ENCODE measurements around the gene UBR7.
"Not testable (repeated sequence)": the region's sequence is repeated elsewhere in the genome, so short reads cannot be mapped to it uniquely, and the experiment has no call there.

Gene UBR7

DNA sequence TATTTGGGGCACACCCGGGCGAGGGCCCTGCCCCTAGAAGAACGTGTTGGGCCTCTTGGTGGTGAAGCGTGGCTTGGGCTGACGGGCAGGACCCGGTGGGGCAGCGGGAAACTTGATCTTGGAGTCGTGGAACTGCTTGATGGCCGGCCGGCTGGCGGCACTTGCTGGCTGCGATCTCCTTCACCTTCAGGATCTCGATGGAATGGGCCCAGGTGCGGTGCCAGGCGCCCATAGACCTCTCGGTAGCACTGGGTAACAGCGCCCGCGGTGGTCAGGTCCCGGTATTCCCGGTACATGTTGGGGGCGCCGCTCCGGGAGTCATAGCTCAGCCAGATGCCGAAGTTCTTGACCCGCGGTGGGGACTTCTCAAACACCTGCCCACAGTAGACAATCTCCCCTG lies 16.5 kb downstream of the UBR7 start:
- TF ChIP-seq, protein P1, sequence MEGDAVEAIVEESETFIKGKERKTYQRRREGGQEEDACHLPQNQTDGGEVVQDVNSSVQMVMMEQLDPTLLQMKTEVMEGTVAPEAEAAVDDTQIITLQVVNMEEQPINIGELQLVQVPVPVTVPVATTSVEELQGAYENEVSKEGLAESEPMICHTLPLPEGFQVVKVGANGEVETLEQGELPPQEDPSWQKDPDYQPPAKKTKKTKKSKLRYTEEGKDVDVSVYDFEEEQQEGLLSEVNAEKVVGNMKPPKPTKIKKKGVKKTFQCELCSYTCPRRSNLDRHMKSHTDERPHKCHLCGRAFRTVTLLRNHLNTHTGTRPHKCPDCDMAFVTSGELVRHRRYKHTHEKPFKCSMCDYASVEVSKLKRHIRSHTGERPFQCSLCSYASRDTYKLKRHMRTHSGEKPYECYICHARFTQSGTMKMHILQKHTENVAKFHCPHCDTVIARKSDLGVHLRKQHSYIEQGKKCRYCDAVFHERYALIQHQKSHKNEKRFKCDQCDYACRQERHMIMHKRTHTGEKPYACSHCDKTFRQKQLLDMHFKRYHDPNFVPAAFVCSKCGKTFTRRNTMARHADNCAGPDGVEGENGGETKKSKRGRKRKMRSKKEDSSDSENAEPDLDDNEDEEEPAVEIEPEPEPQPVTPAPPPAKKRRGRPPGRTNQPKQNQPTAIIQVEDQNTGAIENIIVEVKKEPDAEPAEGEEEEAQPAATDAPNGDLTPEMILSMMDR (IDR thresholded peaks at IDR 0.05; ENCODE audit: insufficient read depth, low read length, missing control alignments) = no peak
- POLR2A ChIA-PET = no interaction called here
- CTCF ChIA-PET = interaction anchor here (1.8 kb wide), 1 partner anchor 9 kb away, joined by 4 read pairs; no protein-coding TSS in a partner anchor

DNA sequence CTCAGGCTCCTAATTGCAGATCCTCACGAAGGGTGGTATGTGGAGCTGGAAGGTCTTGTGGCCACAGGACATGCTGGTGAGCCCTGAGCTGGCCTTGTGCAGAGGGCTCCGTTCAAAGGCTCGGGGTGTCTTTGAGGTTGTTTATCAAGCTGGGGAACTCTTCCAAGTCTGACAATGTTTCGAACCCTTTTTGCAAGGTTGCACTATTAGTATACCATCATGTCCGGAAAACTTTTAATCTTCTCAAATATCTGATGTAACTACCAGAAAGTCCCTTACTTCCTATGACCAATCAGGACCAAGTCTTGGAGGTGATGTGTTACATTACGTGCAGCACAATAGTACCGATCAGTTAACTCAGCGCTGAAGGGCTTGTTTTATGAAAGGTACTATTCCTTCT lies 21.5 kb downstream of the UBR7 start:
- no peak overlapping the region for H3K4me3 ChIP-seq (ENCODE audit: low read depth, low read length)
- ChIA-PET CTCF (no interaction called here), POLR2A (no interaction called here)
- TF ChIP-seq, protein P1 (IDR thresholded peaks at IDR 0.05; ENCODE audit: insufficient read depth, low read length, missing control alignments) = no peak
- DNase-seq (ENCODE audit: low read depth, low spot score) = no peak

More for the DNA sequence above, 16.5 kb downstream of the UBR7 start:
- no peak overlapping the region for H3K4me3 ChIP-seq (ENCODE audit: low read depth, low read length)
- DNase-seq (ENCODE audit: low read depth, low spot score) = no peak

DNA sequence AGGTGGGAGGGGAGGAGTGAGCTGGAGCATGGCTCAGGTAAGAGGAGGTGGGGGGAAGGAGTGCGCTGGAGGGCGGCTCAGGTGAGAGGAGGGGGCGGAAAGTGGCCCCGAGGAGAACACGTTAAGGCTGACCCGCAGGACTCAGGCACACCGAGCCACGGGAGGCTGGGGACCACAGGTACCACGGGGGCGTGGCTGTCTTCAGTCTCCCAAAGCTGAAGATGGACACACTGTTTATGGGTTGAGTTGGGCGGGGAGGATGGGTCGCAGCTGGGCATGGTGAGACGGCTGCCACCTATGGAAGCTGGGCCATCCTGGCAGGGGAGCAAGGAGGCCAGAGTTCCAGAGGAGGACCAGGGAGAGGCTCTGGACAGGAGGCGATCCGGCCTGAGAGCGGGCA lies 23.5 kb downstream of the UBR7 start:
- DNase-seq (ENCODE audit: low read depth, low spot score) = no peak
- TF ChIP-seq, protein P1 (IDR thresholded peaks at IDR 0.05; ENCODE audit: insufficient read depth, low read length, missing control alignments) = no peak
- no peak overlapping the region for H3K4me3 ChIP-seq (ENCODE audit: low read depth, low read length)
- CTCF ChIA-PET = interaction anchor here (1.2 to 1.7 kb wide), 2 partner anchors 11 to 53 kb away, joined by 4 to 6 read pairs; no protein-coding TSS in a partner anchor
- POLR2A ChIA-PET = no interaction called here

DNA sequence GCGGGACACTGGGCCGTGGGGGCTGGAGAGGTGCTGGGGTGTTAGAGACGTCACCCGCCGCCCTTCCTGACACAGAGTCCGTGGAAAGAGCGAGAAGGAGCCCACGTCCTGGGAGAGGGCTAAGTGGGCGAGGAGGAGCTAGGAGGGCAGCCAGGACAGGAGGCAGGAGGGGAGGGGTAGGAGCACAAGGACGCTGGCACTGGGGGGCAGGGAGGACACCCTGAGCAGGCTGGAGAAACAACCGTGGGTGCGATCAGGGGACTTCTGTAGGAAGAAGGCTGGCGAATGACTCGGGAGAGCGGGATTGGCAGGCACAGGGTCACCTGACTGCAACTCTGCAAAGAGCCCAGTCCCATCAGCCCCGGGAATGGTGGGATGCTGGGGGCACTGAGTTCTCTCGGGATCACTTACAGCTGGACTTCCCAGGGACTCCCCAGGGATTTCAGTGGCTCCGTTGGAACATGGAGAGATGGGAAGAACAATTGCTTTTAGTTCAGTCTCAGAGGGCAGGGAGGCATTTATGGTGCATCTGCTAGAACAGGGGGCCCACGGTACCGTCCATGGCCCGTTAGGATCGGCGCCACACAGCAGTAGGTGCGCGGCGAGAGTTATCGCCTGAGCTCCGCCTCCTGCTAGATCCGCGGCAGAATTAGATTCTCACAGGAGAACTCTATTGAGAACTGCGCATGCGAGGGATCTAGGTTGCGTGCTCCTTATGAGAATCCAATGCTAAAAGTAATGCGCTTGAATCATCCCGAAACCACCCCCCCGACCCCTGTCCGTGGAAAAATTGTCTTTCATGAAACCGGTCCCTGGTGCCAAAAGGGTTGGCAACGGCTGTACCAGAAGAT lies 24.3 kb downstream of the UBR7 start:
- DNase-seq (ENCODE audit: low read depth, low spot score) = no peak
- POLR2A ChIA-PET = interaction anchor here (1.4 kb wide), 1 partner anchor 9 kb away, joined by 5 read pairs; no protein-coding TSS in a partner anchor
- H3K4me3 ChIP-seq (ENCODE audit: low read depth, low read length) = peak overlapping the region; percentile 65
- TF ChIP-seq, protein P1 (IDR thresholded peaks at IDR 0.05; ENCODE audit: insufficient read depth, low read length, missing control alignments) = no peak
- CTCF ChIA-PET = interaction anchor here (1.2 to 1.7 kb wide), 5 partner anchors 9 to 118 kb away, joined by 3 to 6 read pairs (median 4); no protein-coding TSS in a partner anchor

DNA sequence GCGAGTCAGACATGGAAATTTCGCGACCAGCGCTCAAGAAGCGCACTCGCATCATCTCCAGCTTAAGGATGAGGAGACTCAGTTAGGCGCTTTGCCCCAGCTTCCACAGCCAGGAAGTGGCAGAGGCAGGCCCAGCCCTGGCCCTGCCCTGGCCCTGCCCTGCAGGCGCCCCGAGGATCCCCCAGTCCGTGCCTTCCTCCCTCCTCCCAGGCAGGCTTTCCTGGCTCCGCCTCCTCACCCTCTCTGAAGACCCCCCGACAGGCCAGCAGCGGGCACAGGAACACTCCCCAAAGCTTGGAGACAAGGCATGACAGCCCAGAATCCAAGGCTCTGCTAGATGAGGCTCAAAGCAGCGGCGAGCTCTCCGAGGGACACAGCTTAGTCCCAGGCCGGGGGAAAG lies 25.1 kb downstream of the UBR7 start:
- ChIA-PET CTCF (interaction anchor here (1.2 to 1.7 kb wide), 5 partner anchors 10 to 386 kb away, joined by 3 to 6 read pairs (median 4); no protein-coding TSS in a partner anchor), POLR2A (interaction anchor here (1.4 kb wide), 1 partner anchor 8 kb away, joined by 5 read pairs; no protein-coding TSS in a partner anchor)
- peak overlapping the region; percentile 65; the same call in 1 of the 2 replicates for H3K4me3 ChIP-seq (ENCODE audit: low read depth, low read length)
- TF ChIP-seq, protein P1 (IDR thresholded peaks at IDR 0.05; ENCODE audit: insufficient read depth, low read length, missing control alignments) = no peak
- DNase-seq (ENCODE audit: low read depth, low spot score) = no peak

DNA sequence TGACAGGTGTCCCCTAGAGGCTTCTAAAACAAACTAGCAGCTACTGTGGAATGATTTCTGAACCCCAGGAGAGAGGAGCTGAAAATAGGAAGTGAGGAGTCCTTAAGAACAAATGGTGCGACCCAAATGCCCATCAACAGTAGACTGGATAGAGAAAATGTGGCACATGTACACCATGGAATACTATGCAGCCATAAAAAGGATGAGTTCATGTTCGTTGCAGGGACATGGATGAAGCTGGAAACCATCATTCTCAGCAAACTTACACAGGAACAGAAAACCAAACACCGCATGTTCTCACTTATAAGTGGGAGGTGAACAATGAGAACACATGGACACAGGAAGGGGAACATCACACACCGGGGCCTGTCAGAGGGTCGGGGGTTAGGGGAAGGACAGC lies 26.0 kb downstream of the UBR7 start:
- CTCF ChIA-PET = interaction anchor here (1.2 to 1.7 kb wide), 3 partner anchors 10 to 385 kb away, joined by 4 to 6 read pairs (median 4); no protein-coding TSS in a partner anchor
- POLR2A ChIA-PET; H3K4me3 ChIP-seq (ENCODE audit: low read depth, low read length); DNase-seq (ENCODE audit: low read depth, low spot score): not testable (repeated sequence)
